ENCODE measurements around the gene ZNF385B.

Gene ZNF385B

GRCh38 chr2:179538406-179539123 lies 322.8 kb downstream of the ZNF385B start:
- no peak overlapping the region for H3K27ac ChIP-seq (ENCODE audit: low read length)
- TF ChIP-seq EZH2phosphoT487 (IDR thresholded peaks at IDR 0.05; ENCODE audit: low read depth) (no peak), CTCF (IDR thresholded peaks at IDR 0.05; ENCODE audit: low read depth, low read length) (no peak)
- no peak overlapping the region for H3K4me3 ChIP-seq (ENCODE audit: low read length)
- H3K27me3 ChIP-seq (ENCODE audit: low read depth, low read length), result no peaks in the 10 kb centered on the region
- no peak overlapping the region for H3K9ac ChIP-seq (ENCODE audit: low read length)
- H3K9me3 ChIP-seq (ENCODE audit: insufficient read depth, low read length), result no peaks in the 10 kb centered on the region
- no peaks in the 10 kb centered on the region for H3K4me1 ChIP-seq (ENCODE audit: low read length)
- H3K4me2 ChIP-seq (ENCODE audit: low read length), result no peak overlapping the region
- no peak overlapping the region for H2AFZ ChIP-seq (ENCODE audit: low read depth, low read length)
- no peaks in the 10 kb centered on the region for H3K36me3 ChIP-seq (replicated peaks; ENCODE audit: low read depth, low read length)
- H3K79me2 ChIP-seq (ENCODE audit: low read length), result no peaks in the 10 kb centered on the region
- no peaks in the 10 kb centered on the region for H4K20me1 ChIP-seq (ENCODE audit: insufficient read depth, low read length)

- no peaks in the 10 kb centered on the region for H3K27me3 ChIP-seq (ENCODE audit: low read depth, low read length)
- H3K36me3 ChIP-seq (replicated peaks; ENCODE audit: low read depth, low read length), result no peaks in the 10 kb centered on the region
- no peaks in the 10 kb centered on the region for H3K79me2 ChIP-seq (ENCODE audit: low read length)
- H3K9me3 ChIP-seq (ENCODE audit: insufficient read depth, low read length), result no peaks in the 10 kb centered on the region
- H2AFZ ChIP-seq (ENCODE audit: low read depth, low read length), result no peak overlapping the region
- TF ChIP-seq EZH2phosphoT487 (IDR thresholded peaks at IDR 0.05; ENCODE audit: low read depth), result no peak
- no peak for TF ChIP-seq CTCF (IDR thresholded peaks at IDR 0.05; ENCODE audit: low read depth, low read length)
- no peak overlapping the region for H3K4me2 ChIP-seq (ENCODE audit: low read length)
- H4K20me1 ChIP-seq (ENCODE audit: insufficient read depth, low read length), result no peaks in the 10 kb centered on the region
- H3K9ac ChIP-seq (ENCODE audit: low read length), result no peak overlapping the region
- no peak overlapping the region for H3K4me3 ChIP-seq (ENCODE audit: low read length)
- no peak overlapping the region for H3K27ac ChIP-seq (ENCODE audit: low read length)
- H3K4me1 ChIP-seq (ENCODE audit: low read length), result no peaks in the 10 kb centered on the region
Measured at GRCh38 chr2:179536185-179536584, 325.2 kb downstream of the ZNF385B start.

- Histone ChIP-seq H3K27ac (ENCODE audit: low read length) (no peak overlapping the region), H3K4me2 (ENCODE audit: low read length) (no peak overlapping the region), H3K36me3 (replicated peaks; ENCODE audit: low read depth, low read length) (no peaks in the 10 kb centered on the region), H3K79me2 (ENCODE audit: low read length) (no peaks in the 10 kb centered on the region), H3K9me3 (ENCODE audit: insufficient read depth, low read length) (no peaks in the 10 kb centered on the region), H3K4me1 (ENCODE audit: low read length) (no peaks in the 10 kb centered on the region), H3K9ac (ENCODE audit: low read length) (no peak overlapping the region), H4K20me1 (ENCODE audit: insufficient read depth, low read length) (no peaks in the 10 kb centered on the region), H2AFZ (ENCODE audit: low read depth, low read length) (no peak overlapping the region), H3K27me3 (ENCODE audit: low read depth, low read length) (no peaks in the 10 kb centered on the region), H3K4me3 (ENCODE audit: low read length) (no peak overlapping the region)
- TF ChIP-seq CTCF (IDR thresholded peaks at IDR 0.05; ENCODE audit: low read depth, low read length) (no peak), EZH2phosphoT487 (IDR thresholded peaks at IDR 0.05; ENCODE audit: low read depth) (no peak)
Measured at GRCh38 chr2:179533875-179534274, 327.5 kb downstream of the ZNF385B start.

GRCh38 chr2:179532863-179533278 lies 328.5 kb downstream of the ZNF385B start:
- no peak overlapping the region for H2AFZ ChIP-seq (ENCODE audit: low read depth, low read length)
- H3K4me1 ChIP-seq (ENCODE audit: low read length), result no peaks in the 10 kb centered on the region
- H3K4me2 ChIP-seq (ENCODE audit: low read length), result no peak overlapping the region
- TF ChIP-seq EZH2phosphoT487 (IDR thresholded peaks at IDR 0.05; ENCODE audit: low read depth), result no peak
- TF ChIP-seq CTCF (IDR thresholded peaks at IDR 0.05; ENCODE audit: low read depth, low read length), result no peak
- no peaks in the 10 kb centered on the region for H4K20me1 ChIP-seq (ENCODE audit: insufficient read depth, low read length)
- H3K27ac ChIP-seq (ENCODE audit: low read length), result no peak overlapping the region
- H3K79me2 ChIP-seq (ENCODE audit: low read length), result no peaks in the 10 kb centered on the region
- H3K27me3 ChIP-seq (ENCODE audit: low read depth, low read length), result no peaks in the 10 kb centered on the region
- H3K9ac ChIP-seq (ENCODE audit: low read length), result no peak overlapping the region
- H3K36me3 ChIP-seq (replicated peaks; ENCODE audit: low read depth, low read length), result no peaks in the 10 kb centered on the region
- no peaks in the 10 kb centered on the region for H3K9me3 ChIP-seq (ENCODE audit: insufficient read depth, low read length)
- H3K4me3 ChIP-seq (ENCODE audit: low read length), result no peak overlapping the region
